CD4-positive, alpha-beta T cell treated with Interleukin-6 at 100 ng/mL for 8 hours (primary cell): Measurements from ENCODE around the gene BTBD7.

Source experiments
- DNase-seq: peaks from one replicate; pipeline ENCODE4 v3.0.0-alpha.2; 2020; ENCODE audit warnings: mixed read lengths, low spot score

Gene BTBD7

DNA sequence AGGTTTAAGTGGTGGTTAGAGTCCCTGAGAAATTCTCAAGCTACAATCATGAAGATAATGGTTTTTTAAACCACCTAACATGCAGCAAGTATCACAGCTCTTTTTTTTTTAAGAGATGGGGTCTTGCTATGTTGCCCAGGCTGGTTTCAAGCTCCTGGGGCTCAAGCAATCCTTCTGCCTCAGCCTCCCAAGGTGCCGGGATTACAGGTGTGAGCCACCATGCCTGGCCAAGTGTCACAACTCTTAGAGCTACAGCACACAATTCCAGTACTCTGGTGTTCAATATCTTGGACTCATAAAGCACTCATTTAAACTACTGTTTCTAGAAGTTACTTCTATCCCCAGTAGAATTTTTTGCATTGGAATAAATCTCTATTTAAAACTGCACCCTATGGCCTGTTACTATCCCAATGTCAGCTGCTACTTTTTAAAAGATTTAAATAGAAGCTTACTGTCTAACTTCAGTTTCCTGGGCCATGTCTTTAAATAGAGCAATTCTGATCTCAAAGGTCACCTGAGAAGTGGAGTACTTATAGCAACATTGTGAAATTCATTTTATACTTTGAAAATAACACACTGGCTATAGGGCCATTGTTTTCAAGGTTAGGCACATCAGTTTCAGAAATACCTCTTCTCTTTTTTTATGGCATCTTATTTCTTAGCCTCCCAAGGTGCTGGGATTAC lies 137.4 kb downstream of the BTBD7 start:
- DNase-seq, result no peak
